Uterus (tissue), 4 donors: Measurements from ENCODE around the gene TAPBPL. TPM values are rescaled to one million over a fixed set of nuclear protein-coding genes. Genes with fewer than 3 reads are reported as not detected.
"Not testable (repeated sequence)": the region's sequence is repeated elsewhere in the genome, so short reads cannot be mapped to it uniquely, and the experiment has no call there.

Experiments used
- DNase-seq, 2 donors: peaks; one replicate each; pipeline ENCODE4 v3.0.0-alpha.2; 2019 to 2020
- H3K27ac ChIP-seq, 2 donors: fragments of 200-600 bp; sonication (generic); 1 replicate in 1 of 2; 2 replicates in 1 of 2; pipeline ENCODE4 v1.5.1; 2016 to 2018
- H3K27me3 ChIP-seq, 2 donors: fragments of 200-600 bp; sonication (generic); one replicate each; pipeline ENCODE4 v1.5.1; 2018 to 2019; ENCODE audit warnings: control low read depth in 1 of 2
- H3K36me3 ChIP-seq, 2 donors: fragments of 200-600 bp; sonication (generic); one replicate each; pipeline ENCODE4 v1.5.1; 2019; ENCODE audit warnings: control low read depth in 1 of 2
- H3K4me1 ChIP-seq, 2 donors: fragments of 200-600 bp; sonication (generic); one replicate each; pipeline ENCODE4 v1.5.1; 2018 to 2019; ENCODE audit warnings: control low read depth in 1 of 2
- H3K4me3 ChIP-seq, 2 donors: fragments of 200-600 bp; sonication (generic); 1 replicate in 1 of 2; 2 replicates in 1 of 2; pipeline ENCODE4 v1.5.1; 2018 to 2019; ENCODE audit warnings: mild to moderate bottlenecking in 1 of 2
- H3K9me3 ChIP-seq, 2 donors: fragments of 200-600 bp; sonication (generic); one replicate each; pipeline ENCODE4 v1.5.1; 2019; ENCODE audit warnings: control low read depth in 1 of 2
- POLR2A ChIP-seq, 2 donors: fragments of 450-650 bp; IDR thresholded peaks; one replicate each; pipeline ENCODE4 v1.6.1; 2016; ENCODE audit warnings: antibody characterized with exemption in 2 of 2, mild to moderate bottlenecking in 1 of 2, moderate library complexity in 1 of 2
- intact Hi-C: fragments of 100-400 bp; cut with DNase I; formaldehyde crosslinking; loops from one replicate; pipeline ENCODE4 v1.15.1; 2023; ENCODE audit warnings: low total_unique reads
- total RNA-seq, 4 donors: library from RNA; depleted of rRNA in 3 of 4; stranded (reverse); fragments of >200 nt in 3 of 4; gene quantifications; one replicate each; pipeline versions ENCODE4 v1.1.0 to v1.2.4, GENCODE V29; 2014 to 2023
- TF ChIP-seq, protein P1 (sequence below), 4 experiments: fragments of 200-600 bp in 2 of 4; fragments of 450-650 bp in 2 of 4; sonication (generic) in 2 of 4; IDR thresholded peaks; one replicate each; pipeline ENCODE4 v1.5.1; 2016 to 2019; ENCODE audit warnings: antibody characterized with exemption in 4 of 4, mild to moderate bottlenecking in 2 of 4, moderate library complexity in 1 of 4
- donor health status: DM: yes; HTN: yes; CAD: no.

The TAPBPL gene
- total RNA-seq, 4 donors from 2014 or later, result 10.0 to 25.7 (median 17.1) TPM

DNA sequence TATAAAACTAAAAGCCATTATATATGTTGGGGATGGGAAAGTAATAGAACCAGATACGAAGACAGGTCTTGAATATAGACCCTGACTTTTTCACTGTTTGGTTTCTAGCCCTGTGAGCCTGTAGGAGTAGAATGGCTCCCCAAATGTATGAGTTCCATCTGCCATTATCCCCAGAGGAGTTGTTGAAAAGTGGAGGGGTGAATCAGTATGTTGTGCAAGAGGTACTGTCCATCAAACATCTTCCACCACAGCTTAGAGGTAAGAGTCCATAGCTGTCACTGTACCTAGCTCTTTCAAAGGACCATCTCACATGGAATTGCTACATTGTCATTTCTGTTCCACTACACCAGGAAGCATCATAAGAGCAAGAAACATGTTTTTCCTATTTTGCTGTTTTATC lies 43.1 kb downstream of the TAPBPL start:
- Histone ChIP-seq H3K27ac (no peak overlapping the region), H3K9me3 (no peaks in the 10 kb centered on the region), H3K27me3 (no peaks in the 10 kb centered on the region), H3K4me1 (peaks cover 5 to 14% of the 10 kb centered on the region in 2 donors), H3K4me3 (no peak overlapping the region), H3K36me3 (no peaks in the 10 kb centered on the region)
- DNase-seq, result no peak
- TF ChIP-seq POLR2A (IDR thresholded peaks at IDR 0.05), result no peak
- TF ChIP-seq, protein P1, sequence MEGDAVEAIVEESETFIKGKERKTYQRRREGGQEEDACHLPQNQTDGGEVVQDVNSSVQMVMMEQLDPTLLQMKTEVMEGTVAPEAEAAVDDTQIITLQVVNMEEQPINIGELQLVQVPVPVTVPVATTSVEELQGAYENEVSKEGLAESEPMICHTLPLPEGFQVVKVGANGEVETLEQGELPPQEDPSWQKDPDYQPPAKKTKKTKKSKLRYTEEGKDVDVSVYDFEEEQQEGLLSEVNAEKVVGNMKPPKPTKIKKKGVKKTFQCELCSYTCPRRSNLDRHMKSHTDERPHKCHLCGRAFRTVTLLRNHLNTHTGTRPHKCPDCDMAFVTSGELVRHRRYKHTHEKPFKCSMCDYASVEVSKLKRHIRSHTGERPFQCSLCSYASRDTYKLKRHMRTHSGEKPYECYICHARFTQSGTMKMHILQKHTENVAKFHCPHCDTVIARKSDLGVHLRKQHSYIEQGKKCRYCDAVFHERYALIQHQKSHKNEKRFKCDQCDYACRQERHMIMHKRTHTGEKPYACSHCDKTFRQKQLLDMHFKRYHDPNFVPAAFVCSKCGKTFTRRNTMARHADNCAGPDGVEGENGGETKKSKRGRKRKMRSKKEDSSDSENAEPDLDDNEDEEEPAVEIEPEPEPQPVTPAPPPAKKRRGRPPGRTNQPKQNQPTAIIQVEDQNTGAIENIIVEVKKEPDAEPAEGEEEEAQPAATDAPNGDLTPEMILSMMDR (IDR thresholded peaks at IDR 0.05), result no peak
- intact Hi-C loops, result no loop called here

DNA sequence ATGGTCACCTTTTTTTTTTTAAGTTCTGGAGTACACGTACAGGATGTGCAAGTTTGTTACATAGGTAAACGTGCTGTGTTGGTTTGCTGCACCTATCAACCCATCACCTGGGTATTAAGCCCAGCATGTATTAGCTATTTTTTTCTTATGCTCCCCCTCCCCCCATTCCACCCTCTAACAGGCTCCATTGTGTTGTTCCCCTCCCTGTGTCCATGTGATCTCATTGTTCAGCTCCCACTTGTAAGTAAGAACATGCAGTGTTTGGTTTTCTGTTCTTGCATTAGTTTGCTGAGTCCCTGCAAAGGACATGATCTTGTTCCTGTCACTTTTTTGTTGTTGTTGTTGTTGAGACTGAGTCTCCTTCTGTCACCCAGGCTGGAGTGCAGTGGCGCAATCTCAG lies 45.4 kb downstream of the TAPBPL start:
- H3K4me1 ChIP-seq, result peaks cover 5 to 14% of the 10 kb centered on the region in 2 donors
- intact Hi-C loops, H3K36me3 ChIP-seq, H3K27ac ChIP-seq, H3K4me3 ChIP-seq, H3K27me3 ChIP-seq, H3K9me3 ChIP-seq, DNase-seq: not testable (repeated sequence)

DNA sequence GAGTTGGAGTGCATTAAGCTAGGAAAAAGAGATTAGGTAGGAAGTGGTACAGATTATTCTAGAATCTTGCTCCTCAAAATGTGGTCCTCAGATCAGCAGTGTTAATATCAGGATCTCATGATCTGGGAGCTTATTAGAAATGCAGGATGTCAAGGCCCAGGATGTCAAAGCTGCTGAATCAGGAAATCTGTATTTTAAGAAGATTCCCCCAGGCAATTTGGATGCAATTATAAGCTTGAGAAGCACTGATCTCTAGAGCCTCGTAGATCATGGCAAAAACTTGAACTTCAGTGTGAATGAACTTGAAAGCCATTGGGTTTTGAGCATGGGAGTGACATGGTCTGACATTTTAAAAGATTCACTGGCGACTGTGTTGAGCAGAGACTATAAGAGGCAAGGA lies 48.6 kb downstream of the TAPBPL start:
- Histone ChIP-seq H3K9me3 (no peaks in the 10 kb centered on the region), H3K4me1 (peaks cover 0 to 1% of the 10 kb centered on the region in 2 donors), H3K36me3 (no peaks in the 10 kb centered on the region), H3K4me3 (no peak overlapping the region), H3K27ac (no peak overlapping the region), H3K27me3 (no peaks in the 10 kb centered on the region)
- no peak for DNase-seq
- no peak for TF ChIP-seq POLR2A (IDR thresholded peaks at IDR 0.05)
- TF ChIP-seq, protein P1 (IDR thresholded peaks at IDR 0.05), result no peak
- intact Hi-C loops, result no loop called here

DNA sequence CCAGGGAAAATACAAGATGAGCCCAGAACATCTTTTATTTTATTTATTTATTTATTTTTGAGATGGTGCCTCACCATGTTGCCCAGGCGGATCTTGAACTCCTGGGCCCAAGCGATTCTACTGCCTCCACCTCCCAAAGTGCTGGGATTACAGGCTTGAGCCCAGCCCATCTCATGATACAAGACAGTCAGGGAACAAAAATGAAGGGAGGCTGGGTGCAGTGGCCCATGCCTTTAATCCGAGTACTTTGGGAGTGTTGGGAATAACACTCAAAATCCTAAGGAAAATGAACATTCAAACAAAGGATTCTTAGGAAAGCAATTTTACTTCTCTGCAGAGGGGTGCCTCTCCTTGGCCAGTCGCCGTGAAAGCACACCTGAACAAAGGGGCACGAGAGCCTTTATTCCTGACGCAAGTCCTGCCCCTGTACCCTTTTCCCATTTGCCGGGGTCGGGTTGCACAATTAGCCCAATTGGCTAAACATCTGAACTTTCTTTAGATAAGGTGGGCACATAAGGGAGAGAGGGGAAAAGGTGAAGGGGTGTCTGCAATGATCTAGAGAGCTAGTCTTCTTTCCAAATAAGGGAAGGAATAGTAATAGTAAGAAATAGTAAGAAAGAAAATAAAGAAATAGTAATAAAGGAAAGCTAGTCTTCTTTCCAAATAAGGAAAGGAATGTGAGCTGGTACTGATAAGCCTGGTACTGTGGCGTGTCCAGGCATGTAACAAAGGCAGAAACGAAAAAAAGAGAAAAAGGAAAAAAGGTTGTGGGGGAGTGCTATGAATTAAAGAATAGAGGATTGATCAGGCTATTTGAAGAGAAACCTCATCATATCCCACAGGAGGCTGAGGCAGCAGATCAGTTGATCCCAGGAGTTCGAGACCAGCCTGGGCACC lies 55.5 kb downstream of the TAPBPL start:
- no peaks in the 10 kb centered on the region for H3K4me1 ChIP-seq
- peak overlapping the region; percentile 32 to 60 for H3K27ac ChIP-seq
- DNase-seq, result no peak
- no peak for TF ChIP-seq POLR2A (IDR thresholded peaks at IDR 0.05)
- TF ChIP-seq, protein P1 (IDR thresholded peaks at IDR 0.05), result no peak
- no peaks in the 10 kb centered on the region for H3K27me3 ChIP-seq
- H3K9me3 ChIP-seq, result no peaks in the 10 kb centered on the region
- H3K4me3 ChIP-seq, result no peak overlapping the region
- no peaks in the 10 kb centered on the region for H3K36me3 ChIP-seq
- intact Hi-C loops, result no loop called here

DNA sequence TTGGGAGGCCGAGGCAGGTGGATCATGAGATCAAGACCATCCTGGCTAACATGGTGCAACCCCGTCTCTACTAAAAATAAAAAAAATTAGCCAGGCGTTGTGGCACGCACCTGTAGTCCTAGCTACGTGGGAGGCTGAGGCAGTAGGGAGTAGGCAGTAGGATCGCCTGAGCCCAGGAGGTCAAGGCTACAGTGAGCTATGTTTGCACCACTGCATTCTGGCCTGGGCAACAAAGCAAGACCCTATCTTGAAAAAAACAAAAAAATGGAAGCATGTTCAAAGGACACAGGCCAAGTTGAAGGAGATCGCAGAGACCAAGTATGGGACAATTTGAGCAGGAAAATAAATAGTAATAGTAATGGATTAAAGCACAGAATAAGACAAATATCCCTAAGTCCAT lies 56.2 kb downstream of the TAPBPL start:
- TF ChIP-seq POLR2A (IDR thresholded peaks at IDR 0.05), result no peak
- TF ChIP-seq, protein P1 (IDR thresholded peaks at IDR 0.05), result no peak
- no peaks in the 10 kb centered on the region for H3K27me3 ChIP-seq
- peak overlapping the region; percentile 23 to 60 for H3K27ac ChIP-seq
- intact Hi-C loops, result no loop called here
- no peaks in the 10 kb centered on the region for H3K4me1 ChIP-seq
- no peak overlapping the region for H3K4me3 ChIP-seq
- H3K9me3 ChIP-seq, result no peaks in the 10 kb centered on the region
- no peaks in the 10 kb centered on the region for H3K36me3 ChIP-seq
- no peak for DNase-seq

Other genes with a start within 250 kb of the TAPBPL start
- 1 to 10 TPM in 2 of 4 donors, under 1 TPM in 1, not detected in 1; 0.29 to 1.9 (median 1.7) TPM for gene PLEKHG6, start 141.4 kb upstream of the TAPBPL start, total RNA-seq
- gene TNFRSF1A, start 110.0 kb upstream of the TAPBPL start, total RNA-seq, result 100 to 1,000 TPM in 3 of 4 donors, 10 to 100 TPM in 1; 71.8 to 297 (median 174) TPM
- 10 to 100 TPM in 2 of 4 donors, 1 to 10 TPM in 2; 1.3 to 38.3 (median 7.3) TPM for gene SCNN1A, start 76.5 kb upstream of the TAPBPL start, total RNA-seq
- 100 to 1,000 TPM in 1 of 4 donors, 10 to 100 TPM in 3; 28.1 to 116 (median 83.5) TPM for gene LTBR, start 67.9 kb upstream of the TAPBPL start, total RNA-seq
- 1 to 10 TPM in 1 of 4 donors, under 1 TPM in 1, not detected in 2; 0.35 to 1.4 TPM for gene CD27, start 7.1 kb upstream of the TAPBPL start, total RNA-seq
- gene VAMP1, start 18.6 kb downstream of the TAPBPL start, total RNA-seq, result 10 to 100 TPM in 1 of 4 donors, 1 to 10 TPM in 3; 1.0 to 17.7 (median 6.8) TPM
- 10 to 100 TPM; 14.1 to 83.7 (median 36.4) TPM for gene MRPL51, start 41.2 kb downstream of the TAPBPL start, total RNA-seq
- gene NCAPD2, start 42.1 kb downstream of the TAPBPL start, total RNA-seq, result 100 to 1,000 TPM in 1 of 4 donors, 10 to 100 TPM in 2, 1 to 10 TPM in 1; 2.8 to 145 (median 19.3) TPM
- gene GAPDH, start 82.5 kb downstream of the TAPBPL start, total RNA-seq, result 1,000 to 10,000 TPM in 2 of 4 donors, 100 to 1,000 TPM in 2; 962 to 1,122 (median 1,020) TPM
- 10 to 100 TPM; 17.1 to 50.6 (median 32.8) TPM for gene IFFO1, start 104.0 kb downstream of the TAPBPL start, total RNA-seq
- gene NOP2, start 116.2 kb downstream of the TAPBPL start, total RNA-seq, result 10 to 100 TPM in 2 of 4 donors, 1 to 10 TPM in 2; 4.1 to 47.6 (median 10.1) TPM
- 100 to 1,000 TPM in 3 of 4 donors, 10 to 100 TPM in 1; 99.4 to 323 (median 247) TPM for gene CHD4, start 155.3 kb downstream of the TAPBPL start, total RNA-seq
- gene LPAR5, start 183.9 kb downstream of the TAPBPL start, total RNA-seq, result 1 to 10 TPM in 1 of 4 donors, under 1 TPM in 1, not detected in 2; 0.61 to 1.3 TPM
- 1 to 10 TPM in 2 of 4 donors, under 1 TPM in 1, not detected in 1; 0.35 to 1.6 (median 1.5) TPM for gene ACRBP, start 195.4 kb downstream of the TAPBPL start, total RNA-seq
- gene ING4, start 211.1 kb downstream of the TAPBPL start, total RNA-seq, result 100 to 1,000 TPM in 1 of 4 donors, 10 to 100 TPM in 3; 25.2 to 180 (median 62.0) TPM
- gene ZNF384, start 237.3 kb downstream of the TAPBPL start, total RNA-seq, result 10 to 100 TPM; 13.6 to 71.3 (median 33.1) TPM
- gene PIANP, start 248.8 kb downstream of the TAPBPL start, total RNA-seq, result 10 to 100 TPM in 1 of 4 donors, 1 to 10 TPM in 1, under 1 TPM in 1, not detected in 1; 0.55 to 11.5 (median 1.5) TPM